ENCODE measurements around the gene ACER3. TPM values are rescaled to one million over a fixed set of nuclear protein-coding genes. Genes with fewer than 3 reads are reported as not detected.
"Not testable (repeated sequence)": the region's sequence is repeated elsewhere in the genome, so short reads cannot be mapped to it uniquely, and the experiment has no call there.

The ACER3 gene
- total RNA-seq, 3 donors from 2014 or later, result 32.3 to 45.7 (median 39.2) TPM

- TF ChIP-seq CTCF (IDR thresholded peaks at IDR 0.05), result no peak
- intact Hi-C loops (cut with DNase I, micrococcal nuclease), result no loop called here
- no peak for DNase-seq
- Histone ChIP-seq H3K36me3 (ENCODE audit: low read depth) (no peaks in the 10 kb centered on the region), H3K4me1 (ENCODE audit: low read depth) (peaks cover 4% of the 10 kb centered on the region), H3K4me3 (no peak overlapping the region), H3K9me3 (no peaks in the 10 kb centered on the region)
- ATAC-seq, result no peak
These were observed 4.1 kb upstream of the ACER3 start for GRCh38 chr11:76856571-76856970.

- no peak for TF ChIP-seq CTCF (IDR thresholded peaks at IDR 0.05)
- intact Hi-C loops (cut with DNase I, micrococcal nuclease), result no loop called here
- ATAC-seq (no peak), DNase-seq (no peak)
- Histone ChIP-seq H3K9me3 (no peaks in the 10 kb centered on the region), H3K36me3 (ENCODE audit: low read depth) (no peaks in the 10 kb centered on the region), H3K4me1 (ENCODE audit: low read depth) (peaks cover 11% of the 10 kb centered on the region), H3K4me3 (no peak overlapping the region)
These were observed 2.8 kb upstream of the ACER3 start for GRCh38 chr11:76857781-76858410.

DNA sequence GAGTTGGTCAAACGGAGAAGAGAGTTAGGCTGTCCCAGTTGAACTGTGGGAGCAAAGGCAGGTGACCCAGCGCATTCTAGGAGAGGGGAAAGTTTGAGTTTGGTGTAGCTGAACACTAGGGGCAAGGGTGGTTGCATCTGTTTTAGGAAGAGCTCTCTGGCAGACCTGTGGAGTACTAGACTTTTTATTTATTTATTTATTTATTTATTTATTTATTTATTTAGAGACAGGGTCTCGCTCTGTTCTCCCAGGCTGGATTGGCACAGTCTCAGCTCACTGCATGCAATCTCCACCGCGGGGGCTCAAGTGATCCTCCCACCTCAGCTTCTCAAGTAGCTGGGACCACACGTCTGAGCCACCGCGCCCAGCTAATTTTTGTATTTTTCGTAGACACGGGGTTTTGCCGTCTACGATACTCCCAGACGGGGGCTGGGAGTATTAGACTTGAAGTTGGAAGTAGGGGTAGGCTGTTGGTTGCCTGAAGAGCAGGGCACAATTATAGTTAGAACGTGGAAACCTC lies 950 bp upstream of the ACER3 start:
- ATAC-seq (no peak), DNase-seq (no peak)
- peaks cover 11% of the 10 kb centered on the region for H3K4me1 ChIP-seq (ENCODE audit: low read depth)
- H3K4me3 ChIP-seq, result no peak overlapping the region
- no peaks in the 10 kb centered on the region for H3K36me3 ChIP-seq (ENCODE audit: low read depth)
- TF ChIP-seq CTCF (IDR thresholded peaks at IDR 0.05), result no peak
- H3K9me3 ChIP-seq, result no peaks in the 10 kb centered on the region
- intact Hi-C loops (cut with DNase I, micrococcal nuclease), result no loop called here

DNA sequence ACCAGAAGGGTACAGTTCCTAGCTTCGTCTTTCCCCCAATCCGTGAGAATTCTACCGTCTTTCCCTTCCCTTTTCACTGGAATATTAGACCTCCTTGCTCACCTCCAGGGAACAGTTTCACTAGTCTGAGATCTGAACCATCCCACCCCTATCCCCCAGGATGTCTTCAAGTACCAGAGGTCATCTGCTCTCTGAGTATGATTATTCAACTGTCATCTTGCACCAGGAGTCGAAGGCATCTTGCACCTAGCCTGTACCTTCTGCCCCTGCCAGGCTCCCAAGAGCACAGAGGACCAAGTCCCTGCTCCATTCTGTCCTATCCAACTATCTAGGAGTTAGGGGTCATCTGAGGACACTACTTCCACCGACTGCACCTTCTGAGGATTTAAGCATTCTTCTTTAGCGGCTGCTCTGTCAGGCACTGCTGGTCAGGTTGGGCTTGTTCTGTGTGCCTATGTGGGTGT lies 804 bp downstream of the ACER3 start:
- peak; percentile 5 for ATAC-seq
- TF ChIP-seq CTCF (IDR thresholded peaks at IDR 0.05), result no peak
- peak in 1 of 3 donors; percentile 24 for DNase-seq
- intact Hi-C loops (cut with DNase I, micrococcal nuclease), result no loop called here
- no peaks in the 10 kb centered on the region for H3K36me3 ChIP-seq (ENCODE audit: low read depth)
- H3K4me3 ChIP-seq, result peak overlapping the region; percentile 44
- no peaks in the 10 kb centered on the region for H3K9me3 ChIP-seq
- peaks cover 11% of the 10 kb centered on the region for H3K4me1 ChIP-seq (ENCODE audit: low read depth)

- ATAC-seq; intact Hi-C loops (cut with DNase I, micrococcal nuclease); H3K4me3 ChIP-seq: not testable (repeated sequence)
These were observed 2.1 kb downstream of the ACER3 start for GRCh38 chr11:76862794-76863193.

GRCh38 chr11:76863196-76863777 lies 2.6 kb downstream of the ACER3 start:
- Histone ChIP-seq H3K4me1 (ENCODE audit: low read depth) (peaks cover 11% of the 10 kb centered on the region), H3K36me3 (ENCODE audit: low read depth) (no peaks in the 10 kb centered on the region), H3K9me3 (no peaks in the 10 kb centered on the region), H3K4me3 (no peak overlapping the region)
- intact Hi-C loops (cut with DNase I, micrococcal nuclease), result no loop called here
- no peak for TF ChIP-seq CTCF (IDR thresholded peaks at IDR 0.05)
- DNase-seq (no peak), ATAC-seq (no peak)

More at GRCh38 chr11:76862794-76863193, 2.1 kb downstream of the ACER3 start:
- not testable (repeated sequence) for H3K36me3 ChIP-seq (ENCODE audit: low read depth); H3K9me3 ChIP-seq; DNase-seq
- peaks cover 11% of the 10 kb centered on the region for H3K4me1 ChIP-seq (ENCODE audit: low read depth)
